NCI-H128 (cell line): ENCODE measurements around the gene TIPARP.
"Not testable (repeated sequence)": the region's sequence is repeated elsewhere in the genome, so short reads cannot be mapped to it uniquely, and the experiment has no call there.

ENCODE experiments used
- DNase-seq: peaks from one replicate; lab custom pipeline; 2025; ENCODE audit not compliant: unreplicated experiment; lab: John Stamatoyannopoulos, UW

Gene TIPARP

DNA sequence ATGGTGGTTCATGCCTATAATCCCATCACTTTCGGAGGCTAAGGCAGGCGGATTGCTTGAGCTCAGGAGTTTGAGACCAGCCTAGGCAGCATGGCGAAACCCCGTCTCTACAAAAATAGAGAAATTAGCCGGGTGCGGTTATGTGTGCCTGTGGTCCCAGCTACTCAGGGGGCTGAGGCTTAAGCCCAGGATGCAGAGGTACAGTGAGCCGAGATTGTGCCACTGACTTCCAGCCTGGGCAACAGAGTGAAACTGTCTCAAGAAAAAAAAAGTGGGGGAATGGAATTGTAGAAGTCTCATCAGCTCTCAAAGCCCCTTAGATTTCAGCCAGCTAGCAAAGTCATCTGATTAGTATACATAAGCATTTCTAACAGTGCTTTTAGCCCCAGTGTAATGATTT is 33.2 kb downstream of the TIPARP start:
- DNase-seq = no peak

DNA sequence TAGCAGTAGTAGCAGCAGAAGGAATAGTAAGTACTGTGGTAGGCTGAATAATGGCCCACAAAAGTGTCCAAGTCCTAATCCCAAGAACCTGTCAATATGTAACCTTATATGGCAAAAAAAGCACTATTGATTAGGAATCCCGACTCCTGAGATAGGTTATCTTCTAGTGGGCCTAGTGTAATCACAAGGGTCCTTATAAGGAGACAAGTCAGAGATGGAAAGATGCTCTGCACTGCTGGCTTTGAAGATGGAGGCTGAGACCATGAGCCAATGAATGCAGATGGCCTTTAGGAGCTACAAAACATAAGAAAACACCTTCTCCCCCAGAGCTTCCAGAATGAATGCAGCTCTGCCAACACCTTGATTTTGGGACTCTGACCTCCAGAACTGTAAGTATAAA is 36.0 kb downstream of the TIPARP start:
- DNase-seq = no peak

DNA sequence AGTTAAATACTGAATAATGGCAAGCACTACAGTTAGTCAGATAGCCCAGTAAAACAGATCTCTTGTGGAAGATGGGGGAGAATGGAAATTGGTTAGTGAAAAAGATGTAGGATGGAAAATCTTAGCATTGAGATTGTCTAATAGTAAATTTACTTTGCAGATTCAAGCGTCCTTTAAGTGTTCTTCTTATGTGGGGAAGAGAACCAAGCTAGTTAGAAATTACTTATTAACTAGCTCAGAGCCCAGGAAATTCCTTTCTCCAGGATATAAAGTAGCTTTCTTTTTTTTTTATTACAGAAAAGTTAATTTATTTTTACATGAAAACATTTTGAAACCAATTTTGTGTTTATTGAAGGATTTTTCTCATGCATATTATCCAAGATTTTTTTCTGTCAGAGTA is 36.7 kb downstream of the TIPARP start:
- DNase-seq = no peak

DNA sequence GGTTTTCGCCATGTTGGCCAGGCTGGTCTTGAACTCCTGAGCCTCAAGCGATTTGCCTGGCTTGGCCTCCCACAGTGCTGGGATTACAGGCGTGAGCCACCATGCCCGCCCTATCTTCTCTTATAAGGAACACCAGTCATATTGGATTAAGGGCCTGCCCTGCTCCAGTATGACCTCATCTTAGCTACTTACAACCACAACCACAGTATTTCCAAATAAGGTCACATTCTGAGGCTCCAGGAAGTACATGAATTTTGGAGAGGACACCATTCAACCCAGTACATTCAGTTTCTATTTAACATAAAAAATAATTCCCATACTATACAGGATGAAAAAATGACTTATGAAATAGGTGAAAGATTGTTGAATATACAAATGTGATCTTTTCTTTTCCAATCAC is 37.6 kb downstream of the TIPARP start:
- DNase-seq = not testable (repeated sequence)

DNA sequence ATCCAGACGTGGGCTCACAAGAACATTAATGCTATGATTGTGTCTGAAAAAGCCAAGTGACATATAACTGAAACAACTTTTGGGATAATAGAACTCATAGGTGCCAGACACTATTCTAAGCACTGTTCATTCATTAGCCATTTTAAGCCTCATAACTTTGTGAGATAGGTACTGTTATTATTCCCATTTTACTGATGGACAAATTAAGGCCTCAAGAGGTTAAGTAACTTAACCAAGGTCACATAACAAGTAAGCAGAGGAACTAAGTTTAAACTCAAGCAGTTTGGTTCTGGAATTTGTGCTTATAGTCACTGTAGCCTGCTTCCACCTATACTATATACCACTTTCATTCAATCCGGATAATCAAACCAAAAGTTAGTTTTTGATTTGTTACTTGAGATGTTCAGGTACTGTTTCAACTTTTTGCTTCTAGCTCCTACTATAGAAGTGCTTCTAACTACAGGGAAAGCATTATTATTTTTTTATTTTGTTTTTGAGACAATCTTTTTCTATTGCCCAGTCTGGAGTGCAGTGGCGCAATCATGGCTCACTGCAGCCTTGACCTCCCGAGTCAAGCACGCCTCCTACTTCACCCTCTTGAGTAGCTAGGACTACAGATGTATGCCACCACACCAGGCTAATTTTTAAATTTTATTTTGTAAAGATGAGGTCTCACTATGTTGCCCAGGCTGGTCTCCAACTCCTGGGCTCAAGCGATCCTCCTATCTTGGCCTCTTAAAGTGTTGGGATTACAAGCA is 41.9 kb downstream of the TIPARP start:
- no peak for DNase-seq

DNA sequence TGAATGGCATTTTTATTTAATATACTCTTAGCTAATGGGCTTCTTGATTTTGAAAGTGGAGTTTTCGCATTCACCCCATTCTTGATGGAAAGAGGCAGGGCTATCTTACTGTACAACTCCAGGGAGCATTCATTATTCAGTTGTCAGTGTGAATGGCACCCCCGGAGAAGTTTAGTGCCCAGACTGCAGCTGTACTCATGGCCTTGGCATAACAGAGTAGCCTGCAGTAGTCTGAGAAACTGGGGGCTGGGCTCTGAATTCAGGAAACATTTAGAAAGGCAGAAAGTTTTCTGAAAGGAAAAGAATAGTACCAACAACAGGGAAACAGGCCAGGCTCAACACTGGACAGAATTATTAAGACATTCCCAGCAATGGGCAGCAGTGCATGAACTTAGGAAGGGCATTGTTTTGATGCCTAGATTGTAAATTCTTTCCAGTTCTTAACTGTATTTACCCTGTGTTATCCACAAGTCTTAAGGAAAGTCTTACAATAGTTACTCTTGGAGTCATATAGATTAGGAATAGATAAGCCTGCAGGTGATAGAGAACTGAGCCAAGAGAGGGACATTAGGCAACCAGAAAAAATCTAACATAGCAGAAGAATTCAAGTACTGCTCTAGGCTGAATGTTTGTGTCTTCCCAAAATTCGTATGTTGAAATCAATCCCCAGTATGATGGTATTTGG is 44.4 kb downstream of the TIPARP start:
- DNase-seq = no peak

DNA sequence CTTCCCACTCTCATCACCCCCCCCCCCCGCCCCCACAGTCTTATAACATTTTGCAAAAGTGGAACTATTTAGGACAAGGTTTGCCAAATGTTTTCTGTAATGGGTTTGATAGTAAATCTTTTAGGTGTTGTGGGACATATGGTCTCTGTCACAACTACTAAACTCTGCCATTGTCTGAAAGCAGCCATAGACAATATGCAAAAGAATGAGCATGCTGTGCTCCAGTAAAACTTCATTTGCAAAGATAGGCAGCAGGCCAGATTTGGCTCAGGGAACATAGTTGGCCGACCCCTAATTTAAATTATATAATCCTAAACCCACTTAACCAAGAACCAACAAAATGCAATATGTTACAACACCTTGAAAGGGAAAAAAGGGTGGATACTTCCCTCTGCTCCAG is 46.4 kb downstream of the TIPARP start:
- DNase-seq = no peak

DNA sequence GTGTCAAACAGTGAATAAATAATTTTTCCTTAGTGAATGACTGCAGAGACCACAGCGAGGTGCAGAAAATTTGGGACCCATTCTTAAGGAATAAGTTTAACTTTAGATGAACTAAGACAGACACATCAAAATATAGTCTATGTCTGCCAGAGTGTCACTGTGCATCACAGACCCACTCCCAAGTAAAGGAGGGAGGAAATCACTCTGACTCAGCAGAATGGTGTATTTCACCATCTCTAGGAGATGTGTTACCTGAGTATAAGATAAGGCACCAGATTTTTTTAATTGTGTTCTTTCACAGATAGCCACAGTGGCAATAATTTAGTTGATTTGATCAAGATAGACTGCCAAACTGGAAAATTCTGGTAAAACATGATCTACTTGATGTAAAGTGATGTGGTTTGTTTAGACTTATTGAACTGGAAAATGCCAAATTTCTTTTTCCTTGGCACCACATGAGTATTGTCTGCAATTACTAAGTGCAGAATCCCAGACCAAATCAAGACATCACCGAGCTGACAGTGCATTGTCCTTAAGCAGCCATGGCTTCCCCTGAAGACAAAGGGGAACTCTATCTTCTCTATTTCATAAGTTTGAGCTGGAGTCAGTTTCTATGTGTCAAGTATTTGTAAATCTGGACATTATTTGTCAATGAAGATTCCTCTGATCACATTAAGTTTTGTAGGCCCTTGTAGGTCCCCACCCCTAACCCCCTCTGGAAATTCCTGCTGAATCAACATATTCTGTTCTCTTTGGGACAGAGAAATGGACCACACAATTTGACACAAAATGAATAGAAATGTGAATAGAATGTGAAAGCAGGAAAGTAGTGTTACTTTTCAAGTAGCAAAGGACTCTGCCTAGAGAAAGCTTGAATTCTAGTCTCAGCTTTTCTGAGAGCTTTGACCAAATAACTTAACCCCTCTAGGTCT is 47.6 kb downstream of the TIPARP start:
- no peak for DNase-seq

DNA sequence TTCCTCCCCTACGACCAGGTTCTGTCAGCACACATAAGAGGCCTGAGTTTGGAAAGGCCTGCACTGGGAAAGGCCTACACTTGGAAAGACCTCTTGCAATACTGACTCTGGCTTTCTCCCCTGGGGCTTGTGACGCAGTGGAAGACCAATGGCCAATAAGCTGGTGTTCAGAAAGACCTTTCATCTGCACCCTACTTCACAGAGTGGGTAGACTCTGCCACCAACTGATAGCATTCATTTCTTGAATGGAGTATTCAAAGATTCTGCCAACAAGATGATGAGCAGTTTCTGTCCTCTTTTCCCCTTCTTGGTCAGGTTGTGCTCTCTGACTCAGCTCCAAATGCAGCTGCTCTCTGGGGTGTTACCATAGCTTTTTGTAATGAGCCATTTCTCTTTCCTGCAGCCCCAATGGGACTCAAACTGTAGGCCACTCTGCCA is 48.8 kb downstream of the TIPARP start:
- DNase-seq = no peak

DNA sequence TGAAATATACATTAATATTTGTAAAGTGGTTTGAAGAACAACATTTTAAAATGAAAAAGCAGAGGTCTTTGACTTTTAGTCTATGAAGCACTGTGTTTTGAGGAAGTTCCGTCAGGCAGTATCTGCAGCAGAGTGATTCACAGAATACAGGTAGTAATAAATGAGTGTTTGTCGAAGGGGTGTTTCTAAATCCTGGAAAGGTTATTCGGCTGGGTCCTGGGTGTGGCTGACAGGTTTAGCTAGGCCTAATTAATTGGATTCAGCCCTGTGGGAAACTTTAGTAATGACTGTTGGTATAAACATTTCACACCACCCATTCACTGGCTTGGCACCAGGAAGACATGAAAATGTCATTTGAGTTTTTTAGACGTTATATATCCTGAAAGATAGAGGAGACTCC is 51.3 kb downstream of the TIPARP start:
- no peak for DNase-seq

DNA sequence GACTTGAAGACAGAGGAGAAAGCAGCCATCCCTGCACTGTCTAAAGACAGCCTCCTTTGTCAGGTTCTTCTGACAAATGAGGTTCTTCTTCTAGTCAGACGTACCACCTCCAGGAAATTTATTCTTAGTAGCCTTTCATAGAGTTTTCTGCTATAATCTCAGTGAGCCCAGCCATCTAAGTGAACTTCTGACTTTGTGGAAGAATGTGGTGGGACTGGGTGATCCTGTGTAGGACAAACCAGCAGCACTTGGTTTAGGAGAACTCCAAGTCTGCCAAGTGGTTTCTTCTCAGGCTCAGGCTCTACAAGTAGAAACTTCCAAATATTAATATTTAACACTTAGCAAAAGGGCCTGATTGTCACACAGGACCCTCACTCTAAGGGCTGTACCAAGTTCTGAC is 52.1 kb downstream of the TIPARP start:
- DNase-seq = no peak

DNA sequence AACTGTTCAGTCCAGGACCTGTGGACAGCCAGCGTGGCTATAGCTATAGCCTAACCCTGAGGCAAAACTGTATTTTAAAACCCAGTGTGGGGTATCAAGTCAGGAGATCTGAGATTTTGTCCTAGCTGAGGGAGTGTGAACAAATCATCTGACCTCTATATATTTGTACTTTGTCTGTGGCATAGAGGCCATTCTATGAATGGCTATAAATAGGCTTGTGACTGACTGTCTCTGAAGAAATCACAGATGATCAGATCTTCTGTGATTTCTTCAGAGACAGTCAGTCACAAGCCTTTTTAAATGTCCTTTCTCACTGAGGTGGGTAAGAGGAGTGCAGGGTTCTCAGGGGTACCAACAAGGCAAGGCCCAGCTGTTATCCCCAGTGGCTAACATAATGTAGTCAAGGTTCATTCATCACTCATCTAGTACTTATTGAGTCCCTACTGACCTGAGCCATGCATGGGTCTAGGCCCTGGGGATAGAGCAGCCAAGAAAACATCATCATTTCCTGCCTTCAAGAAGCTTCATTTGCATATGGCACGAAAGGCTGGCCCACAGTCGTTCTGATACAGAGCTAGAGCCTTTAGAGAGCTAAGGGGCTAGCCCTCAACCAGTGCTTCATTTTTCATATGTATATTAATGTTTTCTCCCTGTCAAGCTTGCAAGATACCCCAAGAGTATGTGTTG is 53.3 kb downstream of the TIPARP start:
- DNase-seq = no peak

DNA sequence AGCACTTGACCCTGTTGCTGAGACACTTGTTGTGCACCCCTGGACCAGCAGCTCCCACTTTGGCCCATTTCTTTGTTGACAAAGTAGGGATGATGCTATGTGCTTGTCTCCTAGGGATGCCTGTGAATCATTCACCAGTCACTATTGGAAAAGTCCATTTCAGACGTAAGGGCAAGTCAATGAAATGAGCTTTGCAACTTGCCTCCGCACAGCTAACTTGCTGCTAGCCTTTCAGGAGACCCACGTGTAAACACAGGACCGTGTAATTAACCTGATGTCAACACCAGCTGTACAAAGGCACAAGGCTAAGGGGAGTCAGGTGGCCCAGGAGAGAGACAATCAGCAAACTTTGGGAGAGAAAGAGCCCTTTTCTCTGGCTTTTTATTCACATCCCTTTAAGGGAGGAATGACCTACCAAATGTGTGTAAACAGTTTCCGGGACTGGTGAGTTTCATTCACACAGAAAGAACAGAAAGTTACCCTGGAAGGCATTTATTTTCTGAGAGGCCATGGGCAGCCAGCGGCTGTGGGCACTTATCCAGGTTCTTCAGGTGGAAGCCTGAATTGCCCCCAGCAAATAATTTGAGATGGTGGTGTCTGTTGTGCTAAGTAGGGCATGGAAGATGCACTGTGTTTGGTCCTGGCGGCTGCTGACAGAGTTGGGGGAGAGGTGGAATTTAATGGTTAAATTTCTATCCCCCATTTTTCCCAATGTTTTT is 54.0 kb downstream of the TIPARP start:
- DNase-seq = no peak

DNA sequence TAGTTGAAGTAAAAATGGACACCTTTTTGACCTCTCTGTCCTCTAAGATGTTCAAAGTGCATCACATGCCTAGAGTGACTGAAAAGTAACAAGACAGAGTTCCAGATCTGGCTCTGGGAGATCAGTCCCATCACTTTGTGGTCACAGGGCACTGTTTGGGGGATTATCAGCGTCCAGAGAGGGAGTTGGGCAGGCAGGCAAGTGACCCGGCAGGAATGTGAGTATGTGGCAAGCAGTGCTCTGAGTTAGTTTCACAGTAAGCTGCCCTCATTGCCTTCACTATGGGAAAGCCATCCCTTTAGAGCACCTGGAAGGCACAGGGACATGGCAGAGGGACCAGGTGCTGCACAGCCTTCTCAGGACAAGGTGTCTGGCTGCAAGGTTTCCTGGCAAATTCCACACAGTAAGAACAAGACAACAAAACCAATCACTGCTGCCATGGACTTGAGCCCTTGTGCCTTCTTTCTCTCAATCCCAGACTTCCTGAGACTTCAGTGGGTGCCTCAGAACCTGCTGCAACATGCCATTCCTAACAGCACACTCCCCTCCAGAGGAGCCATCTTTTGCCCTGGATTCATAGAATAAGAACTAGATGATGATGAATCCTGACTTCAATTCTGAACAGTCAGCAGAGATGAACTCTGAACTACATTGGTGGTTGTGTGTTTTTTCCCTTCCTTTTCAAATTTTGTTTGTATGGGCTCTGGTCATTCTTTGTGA is 55.2 kb downstream of the TIPARP start:
- DNase-seq = no peak

DNA sequence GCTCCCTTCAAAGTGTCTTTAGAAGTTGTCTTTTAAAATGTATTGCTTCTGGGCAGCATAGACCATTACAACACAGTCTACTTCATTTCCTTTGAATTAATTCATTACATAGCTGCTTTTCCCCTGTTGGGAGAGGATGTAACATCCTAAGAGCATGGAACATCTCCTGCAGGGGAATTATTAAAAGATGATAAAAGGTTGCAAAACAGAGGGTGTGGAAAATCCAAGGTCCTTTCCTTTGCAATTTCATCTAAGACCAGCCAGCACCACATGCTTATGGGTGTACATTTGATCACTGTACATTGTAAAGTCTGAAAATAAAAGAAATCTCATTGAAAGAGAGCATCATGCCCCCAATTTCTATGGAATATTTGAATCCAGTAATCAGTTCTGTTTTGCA is 57.4 kb downstream of the TIPARP start:
- DNase-seq = no peak

DNA sequence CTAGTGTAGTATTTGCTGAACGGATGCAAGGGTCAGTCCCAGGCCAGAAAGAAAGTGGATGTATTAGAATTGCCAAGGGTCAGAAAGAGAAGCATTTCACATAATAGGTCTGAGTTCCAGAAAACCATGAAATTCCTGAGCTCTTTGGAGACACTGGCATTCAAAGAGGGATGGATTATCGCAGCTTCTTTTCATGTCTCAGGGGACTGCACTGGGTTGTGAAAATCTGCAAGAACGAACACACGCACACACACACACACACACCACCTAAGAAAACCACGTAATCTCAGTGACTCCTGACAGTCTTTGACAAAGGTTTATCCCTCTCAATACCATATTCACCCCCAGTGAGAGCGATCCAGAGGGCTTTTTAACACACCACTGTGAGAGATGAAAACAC is 57.9 kb downstream of the TIPARP start:
- DNase-seq = no peak

DNA sequence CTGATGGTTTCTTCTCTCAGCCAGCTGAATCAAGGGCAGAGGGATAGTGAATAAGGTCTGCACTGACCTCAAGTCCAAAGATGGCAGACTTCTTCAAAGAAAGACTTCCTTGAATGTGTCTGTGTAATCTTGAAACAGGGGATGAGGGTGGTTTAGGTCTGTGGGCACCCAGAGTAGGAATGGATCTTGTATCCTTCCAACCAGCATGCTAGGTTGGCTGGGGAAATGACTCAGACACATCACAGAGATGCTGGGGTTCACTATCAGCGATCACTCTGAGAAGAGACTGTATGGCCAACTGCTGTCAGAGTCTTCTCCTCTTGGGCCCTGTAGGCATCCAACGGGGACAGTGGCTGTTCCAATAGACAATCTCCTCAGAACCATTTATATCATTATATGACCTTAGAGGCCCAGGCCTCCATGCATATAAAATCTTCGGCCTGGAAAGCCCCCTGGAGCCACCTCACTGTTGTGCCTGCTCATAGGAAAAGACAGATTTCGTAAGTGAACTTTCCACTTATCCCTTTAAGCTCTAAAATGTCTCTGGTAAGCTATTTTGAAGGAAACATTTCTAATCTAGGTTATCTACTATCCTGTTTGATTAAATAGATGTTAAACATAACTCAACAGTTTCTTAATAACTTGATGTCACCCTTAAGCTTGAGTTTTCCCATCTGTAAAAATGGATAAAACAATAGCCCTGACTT is 58.5 kb downstream of the TIPARP start:
- DNase-seq = no peak

DNA sequence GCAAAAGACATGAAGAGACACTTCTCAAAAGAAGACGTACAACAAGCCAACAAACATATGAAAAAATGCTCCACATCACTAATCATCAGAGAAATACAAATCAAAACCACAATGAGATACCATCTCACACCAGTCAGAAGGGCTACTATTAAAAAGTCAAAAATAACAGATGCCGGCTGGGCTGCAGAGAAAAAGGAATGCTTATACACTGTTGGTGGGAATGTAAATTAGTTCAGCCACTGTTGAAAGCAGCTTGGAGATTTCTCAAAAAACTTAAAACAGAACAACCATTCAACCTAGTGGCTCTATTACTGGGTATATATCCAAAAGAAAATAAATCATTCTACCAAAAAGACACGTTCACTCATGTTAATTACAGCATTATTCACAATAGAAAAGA is 60.3 kb downstream of the TIPARP start:
- DNase-seq = not testable (repeated sequence)

DNA sequence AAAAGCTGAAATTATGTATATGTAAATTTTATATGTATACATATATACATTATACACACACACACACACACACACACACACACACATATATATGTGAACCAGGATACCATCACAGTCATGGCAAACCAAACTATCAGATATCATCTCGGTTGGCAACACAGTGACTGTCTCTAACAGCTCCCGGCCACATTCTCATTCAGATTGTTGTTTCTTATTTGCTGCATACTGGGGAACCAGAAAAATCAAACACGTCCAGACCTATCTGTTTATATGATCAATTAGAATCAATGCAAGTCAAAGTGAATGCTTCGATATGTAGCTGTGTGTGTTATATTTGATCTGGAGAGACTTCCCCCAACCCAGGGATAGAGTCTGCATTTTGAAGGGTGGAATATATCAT is 61.1 kb downstream of the TIPARP start:
- no peak for DNase-seq
